NCI-H460 (cell line): ENCODE data around the gene SEC11C. TPM values are rescaled to one million over a fixed set of nuclear protein-coding genes. Genes with fewer than 3 reads are reported as not detected.
A peak's percentile ranks its signal among the peaks of the same experiment; 100 is the strongest.
"Not testable (repeated sequence)": the region's sequence is repeated elsewhere in the genome, so short reads cannot be mapped to it uniquely, and the experiment has no call there.

Source experiments
- DNase-seq: peaks from one replicate; pipeline ENCODE4 v3.0.0-alpha.2; 2016; ENCODE audit warnings: low read depth; ENCODE audit errors: extremely low read depth
- polyA plus RNA-seq: library from polyadenylated mRNA; depleted of rRNA; stranded (reverse); fragments of >200 nt; gene quantifications from 2 replicates; pipeline ENCODE4 v1.2.3, GENCODE V29; 2014; cell fraction: nucleus; rRNA removed
- total RNA-seq: library from RNA; depleted of rRNA; stranded (reverse); fragments of >200 nt; shearing (Covaris generic); gene quantifications from 2 replicates; pipeline ENCODE4 v1.2.3, GENCODE V29; 2014; rRNA removed

The SEC11C gene
- 65.6 and 73.9 TPM in 2 replicates for total RNA-seq
- 31.7 and 43.5 TPM in 2 replicates for polyA plus RNA-seq

DNA sequence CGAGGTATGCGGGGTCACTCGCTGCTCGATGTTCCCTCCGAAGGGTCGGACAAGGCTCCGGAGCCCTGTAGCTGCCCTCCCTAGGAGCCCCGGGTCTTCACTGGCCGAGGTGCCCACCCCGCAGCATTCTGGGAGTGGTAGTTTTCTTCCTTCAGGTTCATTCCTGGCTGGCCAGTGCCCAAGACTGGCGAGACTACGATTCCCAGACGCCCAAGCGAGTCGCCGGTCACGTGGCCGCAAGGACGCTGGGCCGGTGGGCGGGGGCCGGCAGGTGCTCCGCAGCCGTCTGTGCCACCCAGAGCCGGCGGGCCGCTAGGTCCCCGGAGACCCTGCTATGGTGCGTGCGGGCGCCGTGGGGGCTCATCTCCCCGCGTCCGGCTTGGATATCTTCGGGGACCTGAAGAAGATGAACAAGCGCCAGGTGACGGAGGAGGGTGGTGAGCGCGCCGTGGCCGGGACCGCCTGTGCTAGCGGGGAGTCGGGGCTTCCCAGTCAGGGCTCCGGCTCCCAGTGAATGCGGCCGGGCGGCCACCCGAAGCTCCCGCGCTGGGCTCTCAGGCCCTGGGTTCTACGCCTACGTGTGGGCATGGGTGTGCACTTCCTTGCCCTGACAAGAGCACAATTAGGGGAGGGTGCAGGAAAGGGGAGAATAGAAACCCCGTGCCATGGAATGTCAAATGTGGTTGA, at the start of gene SEC11C:
TSS of gene SEC11C (plus strand) at position 270 of the 687 bp plus-strand sequence. CDS start at position 335, 65 bp downstream.
- peak; percentile 94 for DNase-seq

DNA sequence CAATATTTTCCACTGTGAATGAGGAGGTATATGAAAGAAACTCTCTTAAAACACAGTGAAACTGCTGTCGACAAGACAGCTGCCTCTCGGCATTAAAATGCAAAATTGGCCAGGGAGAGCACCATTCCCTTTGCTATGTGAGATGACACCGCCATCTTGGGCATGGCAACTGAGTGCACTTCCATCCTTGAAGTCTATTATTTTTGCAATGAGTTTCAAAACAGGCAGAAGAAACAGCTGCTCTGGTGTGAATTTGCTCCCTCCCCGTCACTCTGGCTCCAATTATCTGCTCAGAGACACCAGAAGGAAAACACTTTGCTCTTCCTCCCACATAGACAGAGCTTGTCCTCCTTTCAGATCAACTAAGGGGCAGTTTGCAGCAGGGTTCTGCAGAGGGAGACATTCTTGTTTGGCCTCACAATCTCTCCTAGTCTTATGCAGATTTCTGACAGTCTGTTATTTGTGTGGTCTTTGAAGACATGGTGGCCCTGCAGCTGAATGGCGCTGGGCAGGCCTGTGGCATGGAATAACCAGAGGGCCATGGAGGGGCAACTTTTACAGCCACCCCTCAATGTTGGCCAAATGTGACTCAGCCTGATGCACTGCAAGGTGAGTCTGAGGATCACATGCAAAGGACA, 48.6 kb upstream of the SEC11C start:
- no peak for DNase-seq

DNA sequence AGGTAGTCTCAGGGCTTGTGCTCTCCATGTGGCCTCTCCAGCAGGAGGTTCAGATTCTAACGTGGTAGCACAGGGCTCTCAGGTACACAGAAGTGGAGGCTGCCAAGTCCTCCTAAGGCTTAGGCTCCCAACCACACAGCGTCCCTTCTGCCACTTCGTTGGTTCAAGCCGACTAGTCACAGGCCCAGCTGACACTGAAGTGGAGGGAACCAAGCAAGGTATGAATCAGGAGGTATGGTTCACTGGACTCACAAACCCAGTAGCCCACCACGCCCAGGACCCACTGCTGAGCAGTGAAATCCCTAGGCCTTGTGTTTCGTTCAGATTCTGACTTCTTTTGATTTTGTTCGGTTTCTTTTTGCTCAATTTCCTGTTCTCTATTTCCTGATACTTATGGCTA, 46.0 kb upstream of the SEC11C start:
- DNase-seq = no peak

GRCh38 chr18:59094569-59094968, 45.1 kb upstream of the SEC11C start:
- no peak for DNase-seq

- DNase-seq = no peak
These were observed 43.4 kb upstream of the SEC11C start for GRCh38 chr18:59096098-59096789.

DNA sequence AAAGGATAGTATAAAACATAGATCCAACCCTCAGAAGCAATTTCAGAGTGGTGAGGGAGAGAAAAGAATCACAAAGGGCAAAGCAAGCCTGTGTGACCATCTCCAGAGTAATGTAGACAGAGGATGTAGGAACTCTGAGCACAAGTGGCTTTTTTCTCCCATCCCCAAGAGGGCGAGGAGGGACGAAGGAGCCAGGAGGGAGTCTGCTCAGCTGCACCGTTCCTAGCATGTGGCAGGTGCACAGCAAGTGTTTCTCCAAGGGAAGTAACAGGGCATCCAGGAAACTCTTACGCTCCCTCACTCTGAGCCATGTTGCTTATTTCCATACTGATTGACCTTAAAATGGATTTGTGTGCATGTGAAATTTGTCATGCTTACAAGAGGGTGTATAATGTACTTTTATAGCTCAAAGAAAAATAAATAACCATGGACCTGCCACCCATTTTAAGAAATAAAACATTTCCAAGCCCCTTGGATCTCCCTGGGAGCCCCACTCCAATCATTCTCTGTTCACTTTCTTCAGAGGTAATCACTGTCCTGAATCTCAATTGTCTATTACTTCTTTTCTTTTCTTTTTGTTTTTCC, 37.8 kb upstream of the SEC11C start:
- DNase-seq = no peak

- no peak for DNase-seq
These were observed 30.3 kb upstream of the SEC11C start for GRCh38 chr18:59109375-59109774.

DNA sequence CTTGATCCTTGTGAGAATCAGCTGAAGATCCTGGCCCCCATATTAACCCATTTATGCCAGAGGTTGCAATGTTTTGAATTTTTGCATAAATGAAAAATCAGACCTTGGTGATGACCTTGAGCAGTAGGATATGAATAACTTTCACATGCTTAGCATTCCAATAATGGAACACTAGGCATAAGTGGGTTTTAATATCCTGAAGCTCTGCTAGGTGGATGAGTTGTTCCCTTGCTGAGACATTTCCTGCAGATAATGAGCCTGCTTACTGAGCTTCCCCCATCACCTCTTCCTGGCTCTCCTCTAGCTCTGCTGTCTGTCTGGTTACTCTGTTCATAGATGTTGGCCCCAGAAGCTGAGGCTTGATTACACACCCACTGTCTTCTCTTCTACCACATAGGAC, 25.5 kb upstream of the SEC11C start:
- no peak for DNase-seq

- no peak for DNase-seq
These were observed 15.9 kb upstream of the SEC11C start for GRCh38 chr18:59123588-59124369.

- no peak for DNase-seq
These were observed 15.3 kb upstream of the SEC11C start for GRCh38 chr18:59124370-59124704.

- no peak for DNase-seq
These were observed 12.6 kb upstream of the SEC11C start for GRCh38 chr18:59127047-59127446.

DNA sequence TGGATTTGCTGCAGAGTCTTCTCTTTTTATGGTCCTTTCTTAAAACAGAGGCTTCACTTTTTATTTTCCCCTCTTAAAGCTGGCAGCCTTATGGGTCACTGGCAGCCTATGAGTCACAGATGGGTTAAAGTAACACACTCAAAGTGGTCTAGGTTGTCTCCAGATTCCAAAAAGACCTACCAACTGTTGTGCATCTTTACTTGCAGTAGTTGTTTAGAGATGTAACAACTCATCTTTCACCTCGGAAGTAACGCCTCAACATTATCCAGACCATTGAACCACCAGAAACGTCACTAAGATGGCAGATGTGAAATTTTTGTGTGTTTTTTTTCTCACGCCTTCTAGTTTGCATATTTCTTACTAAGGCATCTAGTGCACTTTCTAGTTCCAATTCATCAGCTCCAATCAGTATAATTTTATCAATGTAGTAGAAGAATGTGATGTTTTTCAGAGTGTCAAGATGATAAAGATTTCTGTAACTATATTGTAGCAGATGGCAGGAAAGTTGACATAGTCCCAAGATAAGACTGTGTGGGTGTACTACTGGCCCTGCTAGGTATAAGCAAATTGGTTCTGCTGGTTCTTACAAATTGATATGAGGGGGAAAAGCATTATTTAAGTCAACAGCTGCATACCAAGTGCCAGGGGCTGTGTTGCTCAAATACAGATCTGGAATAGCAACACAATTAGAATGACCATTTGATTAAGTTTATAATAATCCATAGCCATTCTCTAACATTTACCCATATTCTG, 9.6 kb upstream of the SEC11C start:
- DNase-seq = no peak

DNA sequence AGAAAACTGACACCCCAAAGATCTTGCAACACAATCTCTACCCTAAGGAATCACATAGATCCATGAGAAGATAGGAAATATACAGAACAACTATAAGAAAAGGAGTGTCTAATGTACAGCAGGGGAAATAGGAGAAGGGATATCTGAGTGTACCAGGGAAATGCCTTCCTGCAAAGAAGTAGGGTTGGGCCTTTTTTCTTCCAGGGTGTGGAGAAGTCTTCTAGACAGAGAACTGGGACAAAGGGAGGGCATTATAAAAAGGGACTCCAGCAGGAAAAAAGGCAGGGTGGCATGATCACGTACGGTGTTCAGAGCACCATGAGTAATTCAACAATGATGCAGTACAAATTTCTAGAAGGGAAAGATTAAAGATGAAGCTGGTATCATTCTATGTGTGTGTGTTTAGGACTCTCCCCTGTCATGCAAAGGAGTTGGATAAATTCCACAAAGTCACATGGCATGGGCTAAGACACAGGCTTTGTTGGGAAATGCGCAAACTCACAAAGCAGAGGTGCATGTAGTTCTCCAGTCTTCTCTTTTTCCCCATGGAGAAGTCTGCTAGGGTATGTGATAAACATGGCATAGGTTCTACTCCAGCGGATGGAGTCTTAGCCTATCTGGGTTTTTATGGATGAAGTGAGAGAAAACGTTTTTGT, 6.7 kb upstream of the SEC11C start:
- DNase-seq = no peak

- peak; percentile 83 for DNase-seq
These were observed 431 bp upstream of the SEC11C start for GRCh38 chr18:59139291-59139614.

GRCh38 chr18:59140302-59140885, 710 bp downstream of the SEC11C start:
- DNase-seq = no peak

DNA sequence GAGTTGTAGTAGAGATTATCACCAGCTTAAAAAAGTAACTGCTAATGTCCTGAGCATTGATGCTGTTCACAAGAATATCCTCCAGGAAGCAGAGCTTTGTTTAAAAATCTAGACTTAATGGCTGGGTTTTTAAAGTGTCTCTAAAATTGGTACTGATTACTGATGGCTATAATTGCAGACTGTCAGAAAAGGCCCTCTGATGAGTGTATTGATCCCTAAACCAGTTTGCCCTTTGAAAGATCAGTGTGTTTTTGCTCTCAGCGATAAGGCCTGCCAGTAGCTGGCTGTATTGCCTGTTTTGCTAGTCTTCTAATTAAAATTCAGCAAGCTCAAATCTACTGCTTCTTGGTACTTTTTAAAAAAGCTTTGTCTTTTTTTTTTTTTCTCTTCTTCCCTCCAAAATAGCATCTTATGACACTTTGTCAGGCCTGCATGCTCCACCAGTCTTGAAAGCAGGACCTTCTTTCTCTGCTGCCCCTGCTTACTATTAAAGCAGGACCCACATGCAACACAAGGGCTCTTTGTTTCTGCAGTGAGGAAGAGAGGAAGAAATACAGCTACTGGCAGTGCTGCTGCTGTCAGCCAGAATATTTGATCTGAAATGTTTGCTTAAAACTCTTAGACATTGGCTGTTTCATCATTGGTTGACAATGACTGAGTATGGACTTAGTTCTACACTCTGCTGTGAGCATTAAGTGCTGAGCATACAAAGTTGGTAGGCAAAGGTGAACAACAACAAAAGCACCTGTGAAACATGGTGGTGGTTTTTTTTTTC, 1.8 kb downstream of the SEC11C start:
- no peak for DNase-seq

DNA sequence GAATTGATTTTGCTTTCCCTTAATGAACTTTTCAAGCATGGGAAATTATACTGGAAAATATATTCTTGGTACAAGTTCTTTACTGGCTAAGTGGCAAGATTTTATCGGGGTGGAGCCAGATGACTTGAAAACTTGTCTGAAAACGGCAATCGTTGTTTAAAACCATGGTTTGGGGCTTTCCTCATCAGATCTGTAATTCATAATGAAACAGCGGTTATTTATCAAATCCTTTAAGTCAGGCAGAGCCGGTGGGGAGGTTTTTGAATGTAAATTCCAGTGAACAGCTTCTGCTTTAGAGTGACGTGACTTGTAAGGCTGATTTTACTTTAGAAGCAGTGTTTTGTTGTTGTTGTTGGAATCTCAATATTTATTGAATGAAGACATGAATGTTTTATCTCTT, 2.6 kb downstream of the SEC11C start:
- DNase-seq = no peak

GRCh38 chr18:59142800-59143416, 3.2 kb downstream of the SEC11C start:
- not testable (repeated sequence) for DNase-seq
